Measurements from ENCODE around the gene ISG15.
"Not testable (repeated sequence)": the region's sequence is repeated elsewhere in the genome, so short reads cannot be mapped to it uniquely, and the experiment has no call there.

The ISG15 gene

DNA sequence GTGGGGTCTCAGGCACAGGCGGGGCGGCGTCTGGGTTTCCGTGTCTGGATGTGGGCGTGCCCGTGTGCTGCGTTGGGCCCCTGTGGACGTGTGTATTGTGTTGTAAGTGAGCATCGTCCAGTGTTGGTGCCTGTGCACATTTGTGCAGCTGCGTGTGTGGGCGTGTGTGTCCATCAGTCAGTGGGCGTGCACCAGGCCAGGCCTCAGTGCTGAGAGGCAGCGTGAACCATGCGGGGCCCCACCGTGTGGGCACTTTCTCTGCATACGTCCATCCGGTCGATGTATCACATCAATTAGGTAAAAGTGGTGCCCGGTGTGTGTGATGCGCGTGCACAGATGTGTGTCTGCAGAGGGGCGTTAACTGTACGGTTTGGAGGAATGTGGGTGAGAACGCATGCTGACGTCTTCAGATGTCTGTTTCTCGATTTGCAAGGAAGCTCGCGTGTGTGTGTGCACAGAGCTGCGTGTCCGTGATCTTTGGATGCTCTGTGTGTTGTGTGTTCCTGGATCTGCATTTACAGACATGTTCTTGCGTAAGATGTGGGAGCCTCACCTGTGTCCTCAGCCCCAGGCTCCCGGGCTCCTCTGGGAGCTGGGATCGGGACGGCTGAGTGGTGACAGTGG lies 31.3 kb downstream of the ISG15 start:
- no peak for DNase-seq (ENCODE audit: low read depth in 2 of 2)

DNA sequence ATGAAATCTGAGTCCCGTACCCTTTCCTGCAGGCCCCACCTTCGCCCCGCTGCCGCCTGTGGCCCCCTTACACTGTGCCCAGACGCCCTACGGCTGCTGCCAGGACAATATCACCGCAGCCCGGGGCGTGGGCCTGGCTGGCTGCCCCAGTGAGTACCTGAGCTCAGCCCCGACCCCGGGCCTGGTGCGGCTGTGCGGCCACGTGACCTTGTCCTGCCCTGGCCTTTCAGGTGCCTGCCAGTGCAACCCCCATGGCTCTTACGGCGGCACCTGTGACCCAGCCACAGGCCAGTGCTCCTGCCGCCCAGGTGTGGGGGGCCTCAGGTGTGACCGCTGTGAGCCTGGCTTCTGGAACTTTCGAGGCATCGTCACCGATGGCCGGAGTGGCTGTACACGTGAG lies 31.8 kb downstream of the ISG15 start:
- DNase-seq (ENCODE audit: low read depth in 2 of 2) = no peak

DNA sequence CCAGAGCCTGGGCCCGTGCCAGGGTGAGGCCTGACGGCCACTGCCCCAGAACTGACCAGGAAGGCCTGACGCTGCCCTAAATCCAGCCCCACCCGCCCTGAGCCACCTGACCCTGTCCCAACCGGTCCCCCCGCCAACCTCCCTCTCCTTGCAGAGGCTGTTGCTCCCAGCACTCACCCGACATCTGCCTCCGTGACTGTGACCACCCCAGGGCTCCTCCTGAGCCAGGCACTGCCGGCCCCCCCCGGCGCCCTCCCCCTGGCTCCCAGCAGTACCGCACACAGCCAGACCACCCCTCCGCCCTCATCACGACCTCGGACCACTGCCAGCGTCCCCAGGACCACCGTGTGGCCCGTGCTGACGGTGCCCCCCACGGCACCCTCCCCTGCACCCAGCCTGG lies 32.9 kb downstream of the ISG15 start:
- no peak for DNase-seq (ENCODE audit: low read depth in 2 of 2)

DNA sequence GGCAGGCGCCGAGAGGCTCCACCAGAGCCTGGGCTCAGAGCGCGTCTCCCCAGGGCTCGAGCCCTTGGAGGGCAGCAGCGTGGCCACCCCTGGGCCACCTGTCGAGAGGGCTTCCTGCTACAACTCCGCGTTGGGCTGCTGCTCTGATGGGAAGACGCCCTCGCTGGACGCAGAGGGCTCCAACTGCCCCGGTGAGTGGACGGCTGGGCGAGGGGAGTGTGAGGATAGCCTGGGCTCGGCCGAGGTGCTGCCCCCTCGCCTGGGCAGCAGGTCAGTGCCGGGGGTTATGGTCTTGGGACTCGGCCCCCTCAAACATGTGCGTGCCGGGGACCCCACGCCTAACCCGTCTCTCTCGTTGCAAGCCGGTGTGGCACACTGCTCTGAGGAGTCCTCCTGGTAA lies 33.5 kb downstream of the ISG15 start:
- no peak for DNase-seq (ENCODE audit: low read depth in 2 of 2)

GRCh38 chr1:1047407-1047806 lies 34.1 kb downstream of the ISG15 start:
- DNase-seq (ENCODE audit: low read depth in 2 of 2) = no peak

GRCh38 chr1:1047963-1048362 lies 34.7 kb downstream of the ISG15 start:
- DNase-seq (ENCODE audit: low read depth in 2 of 2) = no peak

DNA sequence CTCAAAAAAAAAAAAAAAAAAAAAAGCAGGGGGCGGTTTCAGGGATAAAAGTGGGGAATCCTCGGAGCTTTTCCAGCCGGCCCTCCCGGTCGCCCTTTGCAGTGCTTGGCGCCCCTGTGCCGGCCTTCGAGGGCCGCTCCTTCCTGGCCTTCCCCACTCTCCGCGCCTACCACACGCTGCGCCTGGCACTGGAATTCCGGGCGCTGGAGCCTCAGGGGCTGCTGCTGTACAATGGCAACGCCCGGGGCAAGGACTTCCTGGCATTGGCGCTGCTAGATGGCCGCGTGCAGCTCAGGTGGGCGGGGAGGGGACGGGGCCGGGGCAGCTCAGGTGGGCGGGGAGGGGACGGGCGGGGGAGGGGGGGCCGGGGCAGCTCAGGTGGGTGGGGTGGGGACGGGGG lies 35.5 kb downstream of the ISG15 start:
- DNase-seq (ENCODE audit: low read depth in 2 of 2) = no peak

GRCh38 chr1:1049318-1050165 lies 36.2 kb downstream of the ISG15 start:
- no peak for DNase-seq (ENCODE audit: low read depth in 2 of 2)

GRCh38 chr1:1050577-1051052 lies 37.3 kb downstream of the ISG15 start:
- no peak for DNase-seq (ENCODE audit: low read depth in 2 of 2)

DNA sequence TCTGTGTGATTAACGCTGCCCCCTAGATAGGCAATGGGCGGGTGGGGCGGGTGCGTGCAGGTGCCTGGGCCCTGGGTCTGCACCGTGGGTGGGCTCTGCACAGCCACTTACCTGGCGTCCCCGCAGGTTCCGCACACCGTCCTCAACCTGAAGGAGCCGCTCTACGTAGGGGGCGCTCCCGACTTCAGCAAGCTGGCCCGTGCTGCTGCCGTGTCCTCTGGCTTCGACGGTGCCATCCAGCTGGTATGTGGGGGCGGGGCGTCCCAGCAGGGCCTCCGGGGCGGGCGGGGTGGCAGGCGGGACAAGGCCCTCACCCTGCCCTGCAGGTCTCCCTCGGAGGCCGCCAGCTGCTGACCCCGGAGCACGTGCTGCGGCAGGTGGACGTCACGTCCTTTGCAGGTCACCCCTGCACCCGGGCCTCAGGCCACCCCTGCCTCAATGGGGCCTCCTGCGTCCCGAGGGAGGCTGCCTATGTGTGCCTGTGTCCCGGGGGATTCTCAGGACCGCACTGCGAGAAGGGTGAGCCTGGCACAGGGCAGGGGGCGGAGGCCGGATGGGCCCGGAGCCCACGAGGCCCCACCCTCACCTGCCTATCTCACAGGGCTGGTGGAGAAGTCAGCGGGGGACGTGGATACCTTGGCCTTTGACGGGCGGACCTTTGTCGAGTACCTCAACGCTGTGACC lies 38.0 kb downstream of the ISG15 start:
- no peak for DNase-seq (ENCODE audit: low read depth in 2 of 2)

- no peak for DNase-seq (ENCODE audit: low read depth in 2 of 2)
These were observed 38.9 kb downstream of the ISG15 start for GRCh38 chr1:1052003-1052840.

- no peak for DNase-seq (ENCODE audit: low read depth in 2 of 2)
These were observed 39.7 kb downstream of the ISG15 start for GRCh38 chr1:1053022-1053421.

DNA sequence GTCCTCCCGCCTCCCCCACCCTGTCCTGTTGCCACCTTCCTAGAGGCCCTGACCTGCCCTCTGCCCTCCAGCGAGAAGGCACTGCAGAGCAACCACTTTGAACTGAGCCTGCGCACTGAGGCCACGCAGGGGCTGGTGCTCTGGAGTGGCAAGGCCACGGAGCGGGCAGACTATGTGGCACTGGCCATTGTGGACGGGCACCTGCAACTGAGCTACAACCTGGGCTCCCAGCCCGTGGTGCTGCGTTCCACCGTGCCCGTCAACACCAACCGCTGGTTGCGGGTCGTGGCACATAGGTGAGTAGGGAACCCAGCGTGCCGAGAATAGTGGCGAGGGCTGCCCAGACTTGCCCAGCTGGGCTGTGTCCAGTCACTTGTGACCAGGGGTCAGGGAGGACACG lies 40.4 kb downstream of the ISG15 start:
- DNase-seq (ENCODE audit: low read depth in 2 of 2) = no peak

DNA sequence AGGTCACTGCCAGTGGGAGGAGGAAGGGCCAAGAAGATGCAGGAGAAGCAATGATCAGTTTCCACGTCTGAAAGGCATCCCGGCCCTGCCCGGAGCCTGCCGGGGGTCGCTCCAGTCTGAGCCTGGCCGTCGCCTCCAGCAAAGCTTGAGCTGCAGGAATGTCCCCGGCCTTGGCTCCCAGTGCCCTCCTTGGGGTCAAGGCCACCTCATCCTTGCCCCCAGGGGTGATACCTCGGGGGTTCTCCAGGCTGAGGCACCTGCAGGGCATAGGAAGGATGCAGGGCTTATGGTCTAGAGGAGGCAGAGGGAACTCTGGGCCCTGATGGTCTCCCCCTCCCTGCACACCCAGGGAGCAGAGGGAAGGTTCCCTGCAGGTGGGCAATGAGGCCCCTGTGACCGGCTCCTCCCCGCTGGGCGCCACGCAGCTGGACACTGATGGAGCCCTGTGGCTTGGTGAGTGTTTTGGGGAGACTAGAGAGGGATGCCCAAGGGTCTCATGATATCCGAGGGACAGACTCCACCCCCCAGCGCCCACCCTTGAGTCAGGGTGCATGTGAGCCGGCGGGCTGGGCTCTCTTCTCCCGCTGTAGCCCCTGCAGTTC lies 40.9 kb downstream of the ISG15 start:
- no peak for DNase-seq (ENCODE audit: low read depth in 2 of 2)

DNA sequence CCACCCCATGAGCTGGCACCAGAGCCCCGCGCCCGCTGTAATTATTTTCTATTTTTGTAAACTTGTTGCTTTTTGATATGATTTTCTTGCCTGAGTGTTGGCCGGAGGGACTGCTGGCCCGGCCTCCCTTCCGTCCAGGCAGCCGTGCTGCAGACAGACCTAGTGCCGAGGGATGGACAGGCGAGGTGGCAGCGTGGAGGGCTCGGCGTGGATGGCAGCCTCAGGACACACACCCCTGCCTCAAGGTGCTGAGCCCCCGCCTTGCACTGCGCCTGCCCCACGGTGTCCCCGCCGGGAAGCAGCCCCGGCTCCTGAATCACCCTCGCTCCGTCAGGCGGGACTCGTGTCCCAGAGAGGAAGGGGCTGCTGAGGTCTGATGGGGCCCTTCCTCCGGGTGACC lies 41.7 kb downstream of the ISG15 start:
- no peak for DNase-seq (ENCODE audit: low read depth in 2 of 2)

DNA sequence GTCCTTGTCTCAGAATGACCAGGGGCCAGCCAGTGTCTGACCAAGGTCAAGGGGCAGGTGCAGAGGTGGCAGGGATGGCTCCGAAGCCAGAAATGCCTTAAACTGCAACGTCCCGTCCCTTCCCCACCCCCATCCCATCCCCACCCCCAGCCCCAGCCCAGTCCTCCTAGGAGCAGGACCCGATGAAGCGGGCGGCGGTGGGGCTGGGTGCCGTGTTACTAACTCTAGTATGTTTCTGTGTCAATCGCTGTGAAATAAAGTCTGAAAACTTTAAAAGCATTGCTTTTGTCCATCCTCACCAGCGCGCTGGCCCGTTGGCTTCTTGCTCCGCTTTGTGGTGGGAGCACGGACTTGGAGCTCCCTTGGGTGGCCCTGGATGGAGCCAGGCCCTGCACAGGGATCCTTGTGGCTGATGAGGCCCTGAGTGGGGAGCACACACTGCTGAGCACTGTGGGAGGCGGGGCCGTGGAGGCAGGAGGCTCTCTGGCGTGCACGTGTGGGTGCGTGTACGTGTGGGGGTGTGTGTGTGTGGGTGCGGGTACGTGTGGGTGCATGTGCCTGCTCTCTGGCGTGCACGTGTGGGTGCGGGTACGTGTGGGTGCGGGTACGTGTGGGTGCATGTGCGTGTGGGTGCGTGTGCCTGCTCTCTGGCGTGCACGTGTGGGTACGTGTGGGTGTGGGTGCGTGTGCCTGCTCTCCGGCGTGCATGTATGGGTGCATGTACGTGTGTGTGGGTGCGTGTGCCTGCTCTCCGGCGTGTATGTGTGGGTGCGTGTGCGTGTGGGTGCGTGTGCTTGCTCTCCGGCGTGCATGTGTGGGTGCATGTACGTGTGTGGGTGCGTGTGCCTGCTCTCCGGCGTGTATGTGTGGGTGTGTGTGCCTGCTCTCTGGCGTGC lies 42.8 kb downstream of the ISG15 start:
- DNase-seq (ENCODE audit: low read depth in 2 of 2) = no peak

DNA sequence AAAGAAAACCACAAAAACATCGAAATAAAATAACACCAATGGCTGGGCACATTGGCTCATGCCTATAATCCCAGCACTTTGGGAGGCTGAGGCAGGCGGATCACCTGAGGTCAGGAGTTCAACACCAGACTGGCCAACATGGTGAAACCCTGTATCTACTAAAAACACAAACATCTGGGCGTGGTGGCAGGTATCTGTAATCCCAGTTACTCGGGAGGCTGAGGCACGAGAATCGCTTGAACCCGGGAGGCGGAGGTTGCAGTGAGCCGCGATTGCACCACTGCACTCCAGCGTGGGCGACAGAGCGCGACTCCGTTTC lies 44.4 kb downstream of the ISG15 start:
- DNase-seq (ENCODE audit: low read depth in 2 of 2) = not testable (repeated sequence)

DNA sequence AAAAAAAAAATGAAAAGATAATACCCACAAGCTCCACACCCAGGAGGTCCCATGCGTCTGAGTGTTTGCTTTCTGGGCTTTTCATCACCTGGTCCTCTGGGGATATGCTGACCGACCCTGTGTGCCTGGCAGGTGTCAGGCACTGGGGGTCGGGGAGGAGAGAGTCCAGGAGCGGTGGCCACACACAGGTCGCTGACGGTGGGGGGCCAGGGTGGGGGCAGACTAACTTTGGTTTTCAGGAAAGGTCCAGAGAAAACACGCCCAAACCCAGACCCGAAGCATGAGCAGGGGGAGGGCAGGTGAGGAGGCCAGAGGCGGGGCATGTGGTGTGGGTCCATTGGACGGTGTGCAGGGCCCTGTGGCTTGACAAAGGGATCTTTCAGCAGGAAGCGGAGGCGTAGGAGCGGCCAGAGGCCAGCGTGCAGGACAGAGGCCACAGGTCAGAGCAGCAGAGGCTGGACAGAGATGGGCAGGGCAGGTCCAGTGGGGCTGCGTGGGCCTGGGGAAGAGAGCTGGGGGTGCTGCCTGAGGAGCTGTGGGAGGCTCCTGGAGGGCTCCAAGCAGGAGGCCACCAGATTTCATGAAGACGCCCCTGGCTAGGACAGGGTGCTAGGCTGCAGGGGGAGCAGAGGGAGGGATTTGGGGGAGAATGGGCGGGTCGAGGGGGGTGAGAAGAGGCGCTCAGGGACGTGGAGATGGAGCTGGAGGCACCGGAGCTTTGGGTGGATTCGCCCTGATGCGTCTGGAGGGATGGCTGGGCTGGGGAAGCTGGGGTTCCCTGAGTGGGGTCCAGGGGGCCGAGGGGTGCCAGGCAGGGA lies 45.0 kb downstream of the ISG15 start:
- DNase-seq (ENCODE audit: low read depth in 2 of 2) = no peak

DNA sequence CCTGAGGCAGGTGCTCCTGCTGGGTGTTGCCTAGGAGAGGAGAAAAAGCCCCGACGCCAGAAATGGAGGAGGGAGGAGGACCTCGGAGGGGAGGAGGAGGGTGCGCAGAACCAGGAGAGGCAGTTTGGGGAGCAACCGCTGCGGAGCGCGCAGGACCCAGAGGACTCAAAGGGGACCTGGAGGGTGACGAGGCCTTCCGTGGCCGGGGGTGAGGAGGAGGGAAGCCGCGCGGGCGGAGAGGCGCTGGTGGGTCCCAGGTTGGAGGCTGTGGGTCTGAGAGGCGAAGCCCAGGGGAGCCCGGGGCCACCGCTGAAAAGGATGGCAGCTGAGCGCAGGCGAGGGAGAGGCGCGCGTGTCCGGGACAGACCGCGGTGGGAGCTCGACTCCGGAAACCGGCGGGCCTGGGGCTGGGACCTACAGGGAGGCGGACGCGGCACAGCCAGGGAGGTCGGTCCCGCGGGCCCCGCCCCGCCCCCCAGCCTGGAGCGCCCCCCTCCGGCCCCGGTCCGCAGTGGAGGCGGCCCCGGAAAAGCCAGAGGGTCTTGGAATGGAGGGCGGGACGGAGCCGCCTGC lies 45.7 kb downstream of the ISG15 start:
- DNase-seq (ENCODE audit: low read depth in 2 of 2) = no peak
